Body of pancreas (tissue), 4 donors: ENCODE results near the gene BMPER.

Experiments used
- CTCF ChIP-seq, 7 experiments: fragments of 450-650 bp in 4 of 7; fragments of 200-600 bp in 3 of 7; sonication (generic) in 3 of 7; IDR thresholded peaks; one replicate each; pipeline ENCODE4 v1.5.1; 2016 to 2019; ENCODE audit warnings: antibody characterized with exemption in 7 of 7
- POLR2A ChIP-seq, 3 donors: fragments of 450-650 bp; IDR thresholded peaks; one replicate each; pipeline ENCODE4 v1.6.1; 2016; ENCODE audit warnings: antibody characterized with exemption in 3 of 3, mild to moderate bottlenecking in 2 of 3

GRCh38 chr7:33936503-33936902 is 31.2 kb downstream of the BMPER start:
- TF ChIP-seq POLR2A (IDR thresholded peaks at IDR 0.05) (no peak), CTCF (IDR thresholded peaks at IDR 0.05) (no peak)
